CD4-positive, alpha-beta T cell treated with Interleukin-15 for 4 hours (primary cell): Measurements from ENCODE around the gene NUCKS1.

Source experiments
- DNase-seq: peaks from one replicate; pipeline ENCODE4 v3.0.0-alpha.2; 2020; ENCODE audit warnings: low spot score

Gene NUCKS1

DNA sequence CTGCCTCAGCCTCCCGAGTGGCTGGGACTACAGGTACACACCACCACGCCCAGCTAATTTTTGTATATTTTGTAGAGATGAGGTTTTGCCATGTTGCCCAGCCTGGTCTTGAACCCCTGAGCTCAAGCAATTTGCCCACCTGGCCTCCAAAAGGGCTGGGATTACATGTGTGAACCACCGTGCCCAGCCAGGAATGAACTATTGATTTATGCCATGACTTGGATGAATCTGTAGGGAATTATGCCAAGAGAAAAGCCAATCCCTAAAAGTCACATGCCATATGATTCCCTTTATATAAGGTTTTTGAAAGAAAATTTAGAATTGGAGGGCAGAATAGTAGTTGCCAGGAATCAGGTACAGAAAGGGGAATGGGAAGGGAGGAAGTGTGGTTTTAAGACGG lies 50.6 kb downstream of the NUCKS1 start:
- DNase-seq, result no peak

DNA sequence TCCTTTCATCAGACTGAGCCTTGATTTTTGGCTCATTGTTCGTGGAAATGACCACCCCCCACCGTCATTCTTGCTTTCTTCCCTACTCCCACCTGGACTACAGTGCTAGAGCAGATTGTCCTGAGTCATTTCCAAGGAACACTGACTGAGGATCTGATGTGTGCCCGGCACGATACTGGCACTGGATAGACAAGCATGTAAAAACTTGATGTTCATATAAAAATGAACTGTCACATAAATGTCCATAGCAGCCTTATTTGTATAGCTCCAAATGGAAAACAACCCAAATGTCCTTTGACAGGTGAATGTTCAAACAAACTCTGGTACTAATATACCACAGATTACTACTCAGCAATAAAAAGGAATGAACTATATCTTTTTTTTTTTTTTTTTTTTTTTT lies 51.1 kb downstream of the NUCKS1 start:
- no peak for DNase-seq

DNA sequence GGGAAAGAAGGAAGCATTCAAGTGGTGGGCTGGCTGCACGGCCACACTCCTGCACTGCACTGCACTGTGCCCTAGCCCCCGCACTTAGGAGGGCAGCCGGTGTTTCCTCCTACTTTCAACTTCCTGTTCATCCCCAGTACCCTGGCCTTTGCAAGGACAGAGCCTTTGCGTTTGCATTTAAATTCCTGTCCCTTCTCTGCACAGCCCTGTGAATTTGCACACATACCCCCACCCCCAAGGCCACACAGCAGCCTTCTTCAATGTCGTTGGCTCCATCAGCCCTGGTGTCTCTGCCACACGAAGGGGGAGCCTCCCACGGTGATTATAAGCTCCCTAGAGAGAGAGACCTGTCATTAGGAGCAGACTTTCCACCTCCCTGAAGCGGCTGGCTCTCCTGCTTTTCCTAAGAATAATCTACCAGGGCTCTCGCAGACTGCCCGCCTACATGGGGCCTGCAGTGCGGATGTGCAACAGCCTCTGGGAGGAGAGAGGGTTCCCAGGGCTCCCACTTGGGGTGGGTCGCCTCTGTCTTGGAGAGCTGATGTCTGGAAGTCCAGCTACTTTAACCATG lies 56.5 kb downstream of the NUCKS1 start:
- DNase-seq, result no peak

DNA sequence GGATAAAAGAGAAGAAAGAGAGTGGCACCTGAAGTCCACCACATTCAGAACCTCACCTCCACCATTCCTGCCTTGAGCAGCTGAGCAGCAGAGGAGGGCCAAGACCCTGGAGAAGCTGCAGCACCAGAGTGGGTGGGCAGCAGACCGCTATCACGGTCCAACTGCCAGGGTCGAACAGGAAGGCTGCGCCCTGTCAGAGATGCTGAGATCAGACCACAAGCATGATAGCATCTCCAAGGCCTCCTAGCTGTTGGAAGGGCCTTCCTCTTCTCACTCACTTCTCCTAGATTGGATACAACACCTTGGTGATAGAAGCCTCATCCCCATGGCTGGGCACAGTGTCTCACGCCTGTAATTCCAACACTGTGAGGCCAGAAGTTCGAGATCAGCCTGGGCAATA lies 57.6 kb downstream of the NUCKS1 start:
- no peak for DNase-seq

DNA sequence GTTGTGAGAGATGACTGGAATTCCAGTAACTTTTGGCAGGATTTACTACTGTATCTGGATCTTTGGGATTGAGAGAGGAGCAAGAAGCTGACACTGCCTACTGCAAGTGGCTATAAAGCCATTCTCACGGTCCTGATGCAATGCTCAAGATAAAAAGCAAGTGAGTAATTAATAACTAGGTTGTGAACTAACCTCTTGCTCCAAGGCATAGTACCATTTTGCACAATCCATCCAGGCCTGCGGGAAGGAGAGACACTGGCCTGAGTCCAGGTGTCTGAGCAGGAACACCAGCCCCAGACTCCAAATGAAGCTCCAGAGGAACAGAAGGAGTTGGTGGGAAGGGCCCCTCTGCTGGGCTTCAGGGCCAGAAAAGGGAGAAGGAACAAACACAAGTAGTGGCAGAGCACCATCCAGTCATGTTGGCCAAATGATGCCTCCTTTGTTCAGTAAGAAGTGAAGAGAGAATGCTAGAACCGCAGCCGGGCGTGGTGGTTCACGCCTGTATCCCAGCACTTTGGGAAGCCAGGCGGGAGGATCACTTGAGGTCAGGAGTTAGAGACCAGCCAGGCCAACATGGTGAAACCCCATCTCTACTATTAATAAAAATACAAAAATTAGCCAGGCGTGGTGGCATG lies 59.7 kb downstream of the NUCKS1 start:
- DNase-seq, result no peak

DNA sequence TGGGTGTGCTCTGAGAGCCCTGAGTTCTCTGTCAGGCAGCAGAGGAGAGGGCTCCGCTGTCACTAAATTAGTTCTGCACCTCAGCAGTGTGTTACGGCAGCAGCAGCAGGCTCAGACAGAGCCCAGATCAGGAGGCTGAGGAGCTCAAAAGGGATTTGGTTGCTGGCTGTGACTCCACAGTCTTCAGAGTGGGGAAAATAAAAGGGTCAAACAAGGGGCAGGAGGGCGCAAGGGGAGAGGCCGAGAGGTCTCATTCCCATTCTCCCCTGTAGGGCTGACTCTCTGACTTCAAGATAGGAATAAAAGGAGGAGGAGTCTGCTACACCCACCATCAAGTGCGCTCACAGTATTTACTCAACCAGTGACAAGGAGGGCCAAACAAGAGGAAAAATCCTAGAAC lies 60.5 kb downstream of the NUCKS1 start:
- DNase-seq, result no peak

DNA sequence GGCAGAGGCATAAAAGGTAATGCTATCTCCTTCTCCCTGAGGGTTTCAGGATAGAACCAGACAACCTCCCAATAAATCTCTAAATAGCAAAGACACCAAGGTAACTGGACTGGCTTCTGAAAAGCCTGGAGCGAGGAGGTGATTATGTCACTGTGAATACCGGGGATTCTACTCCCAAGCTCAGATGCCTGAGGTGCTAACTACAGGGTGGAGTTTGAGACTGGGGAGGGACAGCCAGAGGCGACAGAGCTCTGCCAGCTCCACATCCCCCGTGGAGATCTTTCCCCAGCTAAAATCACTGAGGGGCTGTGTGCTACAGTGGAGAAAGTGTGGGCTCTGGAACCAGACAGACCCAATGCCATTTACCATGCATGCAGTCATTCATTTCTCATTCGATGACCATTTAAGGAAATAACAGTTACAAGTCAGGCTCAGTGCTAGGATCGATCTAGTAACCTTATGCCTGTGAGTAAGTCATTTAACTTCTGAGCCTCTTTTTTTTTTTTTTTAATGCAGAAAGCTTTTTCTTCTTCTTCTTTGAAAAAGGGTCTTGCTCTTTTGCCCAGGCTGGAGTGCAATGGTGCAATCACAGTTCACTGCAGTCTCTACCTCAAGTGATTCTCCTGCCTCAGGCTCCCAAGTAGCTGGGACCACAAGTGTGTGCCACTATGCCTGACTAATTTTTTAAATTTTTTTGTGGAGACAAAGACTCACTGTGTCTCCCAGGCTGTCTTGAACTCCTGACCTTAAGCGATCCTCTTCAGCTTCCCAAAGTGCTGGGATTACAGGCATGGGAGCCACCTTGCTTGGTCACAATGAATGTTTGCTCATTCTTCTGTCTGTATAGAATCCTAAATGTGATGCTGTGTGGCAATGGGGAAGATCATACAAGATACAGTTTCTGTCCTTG lies 61.6 kb downstream of the NUCKS1 start:
- no peak for DNase-seq

DNA sequence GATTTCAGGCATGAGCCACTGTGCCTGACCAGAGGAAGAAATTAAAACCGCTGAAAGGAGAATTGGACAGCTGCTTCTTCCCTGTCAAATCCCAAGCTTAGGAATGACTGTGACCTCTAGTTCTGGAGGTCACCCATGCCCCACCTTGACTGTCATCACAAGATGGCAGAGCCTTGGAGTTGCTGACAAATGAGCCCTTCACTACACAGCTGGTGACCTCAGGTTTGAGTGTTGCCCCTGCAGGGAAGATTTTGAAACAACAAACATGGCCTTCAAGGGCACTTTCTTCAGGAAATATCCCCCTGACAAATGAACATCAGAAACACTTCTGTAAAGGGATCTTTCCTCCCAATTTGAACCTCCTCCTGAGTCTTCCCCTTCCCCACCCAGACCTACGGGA lies 62.7 kb downstream of the NUCKS1 start:
- no peak for DNase-seq

DNA sequence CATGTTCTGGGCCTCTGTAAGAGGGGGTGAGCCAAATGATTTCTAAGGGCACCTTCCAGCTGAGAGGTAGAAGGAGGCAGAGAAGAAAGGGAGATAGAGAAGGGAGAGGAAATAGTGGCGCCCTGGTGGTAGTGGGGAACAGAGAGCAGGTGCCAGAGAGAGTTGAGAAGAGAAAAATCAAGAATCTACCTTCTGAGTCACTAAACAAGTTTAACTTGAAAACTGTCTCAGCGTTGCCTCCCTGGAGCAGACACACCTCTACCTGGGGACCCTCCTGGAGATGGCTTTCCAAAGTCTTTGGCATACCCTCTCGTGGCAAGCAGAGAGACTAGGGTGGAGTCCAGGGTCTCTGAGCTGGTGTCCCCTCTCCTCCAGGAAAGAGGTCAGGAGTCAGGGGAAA lies 68.6 kb downstream of the NUCKS1 start:
- no peak for DNase-seq

DNA sequence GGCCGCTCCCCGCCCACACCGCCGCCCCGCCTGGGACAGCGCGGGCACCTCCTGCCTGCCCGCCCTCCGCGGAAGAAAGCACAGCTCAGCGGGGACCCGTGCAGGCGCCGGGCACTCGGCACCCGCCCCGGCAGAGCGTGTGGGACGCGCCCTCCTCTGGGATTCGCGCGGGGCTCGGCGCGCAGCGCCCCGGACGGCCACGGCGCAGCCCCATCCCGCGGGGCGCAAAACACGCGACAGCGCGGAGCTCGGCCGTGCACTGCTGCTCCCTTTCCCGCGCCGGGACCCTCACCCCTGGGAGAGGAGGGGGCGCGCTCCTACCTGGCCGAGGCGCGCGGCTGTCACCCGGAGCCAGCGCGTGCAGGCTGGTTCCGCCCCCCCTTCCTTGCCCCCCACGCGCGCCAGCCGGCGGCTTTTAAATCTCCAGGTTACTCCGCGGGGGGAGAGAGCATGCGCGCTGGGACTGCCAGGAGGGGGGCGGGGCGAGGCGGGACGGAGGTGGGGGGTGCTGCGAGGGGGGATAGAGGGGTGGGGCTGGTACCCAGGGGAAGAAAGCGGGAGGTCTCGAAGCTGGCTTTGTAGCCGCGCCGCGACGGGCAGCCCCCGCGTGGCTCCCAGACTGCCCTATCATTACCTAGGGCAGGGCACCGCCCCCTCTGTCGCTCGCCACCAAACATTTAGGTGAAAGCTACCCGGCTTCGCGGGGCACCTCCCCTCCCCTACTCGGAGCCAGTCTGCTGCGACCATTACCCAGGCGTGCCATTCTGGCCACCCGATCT lies 69.7 kb downstream of the NUCKS1 start, which contains the start of gene SLC45A3:
TSS of gene SLC45A3 (minus strand) at position 437 of the 779 bp plus-strand sequence. CDS start 15,853 bp downstream, outside the sequence.
- DNase-seq, result no peak

DNA sequence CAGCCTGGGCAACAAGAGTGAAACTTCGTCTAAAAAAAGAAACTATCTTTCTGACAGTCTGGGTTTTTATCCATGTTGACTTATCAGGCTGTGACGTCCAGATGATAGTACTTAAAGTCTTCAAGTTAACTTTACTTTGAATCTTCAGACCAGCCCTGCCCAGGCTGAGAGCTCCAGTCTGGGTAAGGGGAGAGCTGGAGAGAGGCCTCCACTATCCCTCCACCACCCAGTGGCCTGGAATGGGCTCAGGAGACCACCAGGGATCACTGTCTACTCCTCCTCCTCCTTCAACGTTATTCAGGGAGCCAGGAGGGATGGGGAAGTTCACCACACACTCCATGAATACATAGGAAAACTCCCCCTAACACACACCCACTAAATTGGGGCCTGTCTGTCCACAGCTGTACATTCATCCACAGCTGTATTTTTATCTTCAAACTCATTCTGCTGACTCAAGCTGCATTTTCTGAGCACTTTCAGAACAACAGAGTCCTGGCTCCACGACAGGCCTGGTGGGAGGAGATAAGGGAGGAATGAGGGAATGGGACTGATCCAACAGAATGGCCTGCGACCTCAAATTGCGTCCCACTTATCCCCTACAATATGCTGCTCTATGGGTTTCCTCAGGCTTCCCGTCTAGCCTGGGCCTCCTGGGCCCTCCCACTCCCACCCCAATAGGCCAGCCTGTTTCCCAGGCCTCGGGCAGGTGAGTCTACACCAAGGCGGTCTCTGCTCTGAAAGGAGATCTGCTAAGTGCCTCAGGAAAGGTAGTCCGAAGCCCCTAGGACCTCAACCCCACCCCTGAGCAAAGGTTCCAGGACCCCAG lies 71.5 kb downstream of the NUCKS1 start:
- no peak for DNase-seq

DNA sequence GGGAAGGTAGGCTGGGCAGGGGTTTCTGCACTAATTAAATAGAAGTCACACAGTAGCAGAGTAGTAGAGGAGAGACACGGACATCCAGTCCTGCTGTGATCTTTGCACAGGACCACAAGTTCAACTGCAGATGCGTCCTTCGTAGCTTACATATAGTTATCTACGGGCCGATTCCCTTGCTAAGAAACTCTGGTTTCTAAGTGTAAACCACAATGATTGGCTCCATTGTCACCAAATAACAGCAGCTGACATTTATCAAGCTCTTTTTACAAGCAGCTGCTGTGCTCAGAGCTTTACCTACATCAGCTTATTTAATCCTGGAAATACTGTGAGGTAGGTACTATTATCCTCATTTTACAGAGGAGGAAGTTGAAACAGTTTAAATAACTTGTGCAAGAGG lies 72.8 kb downstream of the NUCKS1 start:
- DNase-seq, result no peak

DNA sequence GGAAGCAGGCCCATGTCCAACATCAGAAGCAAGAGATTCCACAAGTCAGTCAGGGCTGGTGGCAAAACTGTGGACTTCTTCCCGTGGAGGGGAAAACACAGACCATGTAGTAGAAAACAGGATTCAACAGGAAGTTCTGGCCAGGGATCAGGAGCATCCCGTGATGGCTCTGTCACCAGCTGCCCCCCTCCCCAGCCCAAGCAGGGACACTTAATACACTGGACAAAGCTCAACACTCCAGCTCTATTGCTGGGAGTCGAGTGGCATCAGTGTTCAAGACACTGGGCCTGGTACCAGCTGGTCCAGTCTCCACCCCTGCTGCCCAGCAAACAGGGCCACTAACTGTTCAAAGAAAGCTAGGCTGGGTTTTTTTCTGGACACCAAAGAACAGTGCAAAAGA lies 73.4 kb downstream of the NUCKS1 start:
- no peak for DNase-seq

DNA sequence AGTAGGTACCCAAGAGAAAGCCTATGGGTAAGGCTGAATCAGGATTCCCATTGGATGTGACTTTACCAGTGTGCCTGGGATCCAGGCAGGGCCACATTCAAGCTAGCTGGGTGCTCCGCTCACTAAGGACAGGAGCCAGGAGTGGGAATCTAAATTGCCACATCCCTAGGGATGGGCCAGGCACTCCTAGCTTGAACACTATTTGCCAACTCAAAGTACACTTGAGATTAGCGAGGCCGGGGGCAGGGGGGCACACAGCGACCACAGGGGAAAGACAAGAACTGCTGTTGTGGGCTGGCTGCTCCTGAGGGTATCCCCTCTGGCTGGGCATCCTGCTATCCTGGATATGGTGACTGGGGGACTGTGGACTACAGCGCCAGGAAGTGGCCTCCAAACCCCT lies 74.0 kb downstream of the NUCKS1 start:
- no peak for DNase-seq

DNA sequence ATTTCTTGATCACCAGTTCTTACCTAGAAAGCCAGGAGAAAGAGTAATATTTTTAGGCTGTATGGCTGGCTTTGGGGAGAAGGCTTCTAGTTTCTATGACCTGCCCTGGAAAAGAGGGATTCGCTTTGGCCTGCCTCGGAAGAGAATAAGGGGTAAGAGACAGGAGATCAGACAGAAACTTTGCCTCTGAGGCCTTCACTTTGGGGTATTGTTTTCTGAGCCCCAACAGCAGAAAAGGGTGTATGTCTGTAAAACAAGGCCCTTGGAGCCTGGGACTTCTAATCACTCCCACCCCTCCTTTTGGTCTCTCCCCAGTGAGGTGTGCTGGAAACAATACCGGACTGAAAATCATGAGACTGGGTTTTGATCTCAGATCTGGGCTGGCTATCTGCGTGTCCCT lies 74.7 kb downstream of the NUCKS1 start:
- no peak for DNase-seq

DNA sequence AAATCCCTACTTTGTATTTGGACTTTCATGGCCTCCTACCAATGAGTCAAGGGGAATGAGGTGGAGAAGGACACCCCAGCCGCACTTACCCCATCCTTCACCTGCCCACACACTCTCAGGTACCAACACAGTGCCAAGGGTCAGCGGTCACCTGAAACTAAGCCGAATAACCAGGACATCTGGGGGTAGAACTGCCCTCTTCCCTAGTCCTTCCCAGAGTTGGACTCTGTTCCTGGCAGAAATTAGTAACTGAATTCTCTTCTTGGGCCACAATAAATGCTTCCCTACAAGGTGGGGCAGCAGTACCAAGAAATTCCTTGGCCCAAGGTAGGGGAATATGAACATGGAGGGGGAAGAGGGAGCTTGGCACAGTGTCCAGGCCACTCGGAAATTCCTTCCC lies 77.0 kb downstream of the NUCKS1 start:
- no peak for DNase-seq

DNA sequence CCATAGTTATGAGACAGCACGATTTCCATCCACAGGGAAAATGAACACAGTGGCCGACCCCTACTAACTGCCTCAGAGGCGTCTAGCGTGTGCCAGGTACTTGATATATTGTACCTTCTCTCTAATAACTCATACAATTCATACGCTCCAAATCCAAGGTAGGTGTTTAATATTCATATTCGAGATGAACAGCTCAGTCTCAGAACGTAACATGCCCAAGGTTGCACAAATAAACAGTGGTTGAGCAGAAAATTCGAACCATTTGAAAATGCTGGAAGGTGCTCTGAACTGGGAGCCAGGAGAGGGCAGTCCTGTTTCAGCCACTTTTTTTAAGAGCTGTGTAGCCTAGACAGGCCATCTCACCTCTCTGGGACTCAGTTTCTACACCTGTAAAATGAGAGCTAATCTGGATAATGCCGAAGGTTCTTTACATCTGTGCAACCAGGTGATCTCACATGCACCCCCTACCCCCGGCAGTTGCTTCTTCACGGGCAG lies 77.5 kb downstream of the NUCKS1 start:
- DNase-seq, result no peak

DNA sequence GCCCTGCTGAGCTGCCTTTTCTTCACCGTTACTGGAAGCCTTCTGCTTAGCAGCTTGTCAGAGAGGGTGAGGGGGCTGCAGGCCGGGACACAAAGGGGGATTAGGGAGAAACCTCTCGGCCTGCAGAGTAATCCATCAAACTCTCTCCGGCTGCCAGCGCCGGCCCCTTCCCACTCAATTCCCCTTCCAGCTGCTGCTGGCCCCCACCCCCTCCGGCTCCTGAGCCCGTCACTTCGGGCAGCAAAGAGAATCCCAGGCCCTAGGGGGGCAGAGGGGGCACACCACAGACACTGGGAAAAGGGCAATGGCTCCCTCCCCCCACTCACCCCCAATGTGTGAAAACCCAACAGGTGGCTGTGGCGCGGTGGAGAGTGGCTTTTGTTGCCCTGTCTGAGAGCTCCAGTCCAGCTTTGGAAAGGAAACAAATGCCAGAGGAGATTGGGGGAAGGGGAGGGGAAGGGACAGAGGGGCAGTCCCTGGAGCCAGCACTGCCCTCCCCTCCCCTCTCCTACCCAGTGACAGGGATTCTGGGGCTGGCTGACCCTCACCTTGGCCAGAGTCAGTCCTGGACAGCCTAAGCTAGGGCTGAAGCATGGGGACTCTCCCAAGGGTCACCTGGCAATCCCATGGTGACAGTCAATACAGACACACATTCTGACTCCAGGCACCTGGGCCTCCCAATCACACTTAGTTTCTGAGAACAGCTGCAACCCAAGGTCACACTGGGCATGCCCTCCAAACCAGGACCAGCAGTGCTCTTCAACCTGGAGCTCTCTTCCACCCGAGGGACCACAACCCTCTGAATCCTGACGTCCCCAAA lies 79.2 kb downstream of the NUCKS1 start:
- no peak for DNase-seq

DNA sequence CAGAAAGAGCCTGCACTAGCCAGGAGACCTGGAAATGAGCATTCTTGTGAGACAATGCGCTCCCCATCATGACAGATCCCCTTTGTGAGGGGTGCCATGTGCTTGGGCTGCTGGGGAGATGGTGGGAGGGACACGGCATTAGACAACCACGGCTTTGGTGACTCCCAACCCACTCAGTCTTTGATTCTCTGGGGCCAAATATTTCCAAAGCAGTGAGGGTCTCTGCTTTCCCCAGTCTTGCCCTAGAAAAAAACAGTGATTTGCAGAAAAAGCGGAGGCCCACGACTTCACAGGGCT lies 79.9 kb downstream of the NUCKS1 start:
- no peak for DNase-seq

DNA sequence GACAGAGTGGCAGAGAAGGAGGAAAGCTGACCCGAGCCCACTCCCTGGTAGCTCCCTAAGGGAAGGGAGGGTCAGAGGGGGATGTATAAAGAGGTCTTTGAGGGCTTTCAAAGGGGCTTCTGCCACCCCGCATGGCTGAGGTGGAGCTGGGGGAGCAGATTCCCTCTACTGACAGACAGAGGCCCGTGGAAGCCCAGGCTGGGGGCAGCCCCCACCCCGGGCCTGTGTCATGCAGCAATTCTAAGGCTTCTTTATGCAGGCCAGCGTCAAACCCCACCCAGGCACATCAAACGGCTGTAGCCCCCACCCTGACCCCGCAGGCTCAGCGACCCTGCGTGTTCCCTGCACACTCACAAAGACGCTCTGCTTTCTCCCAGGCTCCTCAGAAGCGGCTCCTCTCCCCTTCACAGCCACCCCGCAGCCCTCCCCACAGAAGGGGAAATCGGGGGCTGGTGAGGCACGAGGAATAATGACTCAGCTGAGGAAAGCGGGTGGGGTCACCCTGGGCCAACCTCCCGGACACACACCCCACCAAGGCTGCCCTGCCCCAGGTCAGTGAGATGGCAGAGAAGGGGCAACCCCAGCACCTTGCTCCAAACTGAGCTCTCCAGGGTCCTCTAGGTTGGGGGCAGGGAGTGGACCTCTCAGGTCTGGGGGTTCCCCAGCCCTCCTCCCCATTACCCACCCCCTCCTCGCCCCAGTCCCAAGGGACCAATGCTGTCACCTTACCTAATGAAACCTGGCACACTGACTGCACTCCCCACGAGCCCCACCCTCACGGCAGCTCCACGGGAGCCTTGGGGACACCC lies 80.4 kb downstream of the NUCKS1 start:
- no peak for DNase-seq
